ENCODE measurements around the gene SREK1IP1.

Gene SREK1IP1

DNA sequence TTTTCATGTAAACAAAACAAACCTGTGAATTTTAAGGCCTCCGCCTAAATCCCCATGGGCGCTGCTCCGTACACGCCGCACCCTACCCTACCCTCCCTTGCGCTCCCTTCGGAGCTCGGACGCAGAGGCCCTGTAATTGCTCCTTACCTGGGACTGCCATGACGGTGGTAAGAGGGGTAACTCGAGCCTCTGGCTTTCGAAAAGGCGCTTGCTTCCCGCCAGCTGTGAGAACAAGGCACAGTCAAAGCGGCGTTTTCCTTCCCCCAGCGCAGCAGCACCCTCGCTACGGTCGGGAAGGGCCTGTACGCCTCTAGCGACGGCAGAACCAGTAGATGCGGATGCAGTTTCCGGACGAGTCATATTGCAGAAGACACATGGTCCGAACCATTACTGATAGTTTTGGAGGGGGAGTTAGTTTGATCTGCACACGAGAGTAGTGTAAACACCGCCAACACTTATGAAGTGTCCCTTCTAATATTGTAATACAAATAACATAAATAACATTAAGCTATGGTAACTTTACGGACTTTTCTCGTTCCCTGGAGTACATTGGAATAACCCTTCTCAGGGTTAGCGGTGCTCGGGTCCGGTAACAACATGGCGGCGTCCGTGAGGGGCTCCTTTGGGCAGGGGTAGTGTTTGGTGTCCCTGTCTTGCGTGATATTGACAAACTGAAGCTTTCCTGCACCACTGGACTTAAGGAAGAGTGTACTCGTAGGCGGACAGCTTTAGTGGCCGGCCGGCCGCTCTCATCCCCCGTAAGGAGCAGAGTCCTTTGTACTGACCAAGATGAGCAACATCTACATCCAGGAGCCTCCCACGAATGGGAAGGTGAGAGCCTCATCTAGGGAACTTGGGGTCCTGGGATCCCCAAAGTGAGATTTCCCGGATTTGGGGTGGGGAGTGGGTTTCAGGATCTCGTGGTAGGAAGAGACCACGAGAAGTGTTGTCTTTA, at the start of gene SREK1IP1, which contains the start of gene CWC27:
Gene SREK1IP1, minus strand, starts transcription at position 334 of the 955 bp plus-strand sequence. Its CDS starts 174 bp downstream, at position 160.
Gene CWC27, plus strand, starts transcription at position 573 of the 955 bp plus-strand sequence. Its CDS starts 217 bp downstream, at position 790.
- Mint-ChIP-seq H3K36me3 (peaks cover 9 to 15% of the 10 kb centered on the region in 2 donors), H3K27ac (peak within 1 kb of the TSS; percentile 99), H3K4me3 (peak within 1 kb of the TSS; percentile 98), H3K27me3 (no peaks in the 10 kb centered on the region), H3K9me3 (no peaks in the 10 kb centered on the region), H3K4me1 (peaks cover 31 to 62% of the 10 kb centered on the region in 2 donors)
- ATAC-seq (replicated peaks) (peak; percentile 97 to 98), DNase-seq (peak; percentile 81)

DNA sequence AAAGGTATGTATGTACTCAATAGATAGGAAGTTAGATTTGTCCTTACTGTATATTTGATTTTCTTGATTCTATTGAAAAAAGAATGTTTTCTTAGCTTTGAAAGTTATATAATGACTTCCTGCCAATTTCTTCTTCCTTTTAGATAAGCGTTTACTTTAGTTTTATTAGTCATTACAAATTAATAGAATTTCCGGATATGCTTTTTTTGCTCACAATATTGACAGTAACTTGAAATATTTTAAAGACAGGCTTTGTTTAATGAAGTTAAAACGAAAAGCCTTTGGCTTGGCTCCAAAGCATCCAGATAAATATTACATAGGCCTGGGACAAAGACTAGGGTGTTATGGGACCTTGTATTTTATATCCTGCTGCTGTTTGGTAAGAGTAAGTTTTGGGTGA, 49.8 kb upstream of the SREK1IP1 start:
- DNase-seq (no peak), ATAC-seq (replicated peaks) (no peak)
- peaks cover 9 to 23% of the 10 kb centered on the region in 2 donors for H3K4me1 Mint-ChIP-seq
- no peaks in the 10 kb centered on the region for H3K9me3 Mint-ChIP-seq
- H3K4me3 Mint-ChIP-seq: no peak overlapping the region
- H3K36me3 Mint-ChIP-seq: peaks cover 18 to 28% of the 10 kb centered on the region in 2 donors
- H3K27ac Mint-ChIP-seq: no peak overlapping the region
- no peaks in the 10 kb centered on the region for H3K27me3 Mint-ChIP-seq

DNA sequence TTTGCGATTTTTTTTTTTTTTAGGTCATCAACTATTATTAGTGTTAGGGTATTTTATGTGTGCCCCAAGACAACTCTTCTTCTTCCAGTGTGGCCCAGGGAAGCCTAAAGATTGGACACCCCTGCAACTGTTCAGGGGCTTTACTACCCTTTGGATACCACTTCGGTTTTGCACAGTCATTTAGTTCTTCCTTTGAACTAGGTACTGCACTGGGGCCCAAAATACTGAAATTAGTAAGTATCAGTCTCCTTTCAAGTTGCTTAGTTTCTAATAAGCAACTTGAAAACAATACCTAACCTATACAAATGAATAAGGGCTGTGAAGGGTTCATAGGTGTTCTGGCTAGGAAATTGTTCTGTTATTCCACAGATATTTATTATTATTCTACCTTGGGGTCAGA, 45.6 kb upstream of the SREK1IP1 start:
- DNase-seq (peak; percentile 1), ATAC-seq (replicated peaks) (peak; percentile 71 to 97)

DNA sequence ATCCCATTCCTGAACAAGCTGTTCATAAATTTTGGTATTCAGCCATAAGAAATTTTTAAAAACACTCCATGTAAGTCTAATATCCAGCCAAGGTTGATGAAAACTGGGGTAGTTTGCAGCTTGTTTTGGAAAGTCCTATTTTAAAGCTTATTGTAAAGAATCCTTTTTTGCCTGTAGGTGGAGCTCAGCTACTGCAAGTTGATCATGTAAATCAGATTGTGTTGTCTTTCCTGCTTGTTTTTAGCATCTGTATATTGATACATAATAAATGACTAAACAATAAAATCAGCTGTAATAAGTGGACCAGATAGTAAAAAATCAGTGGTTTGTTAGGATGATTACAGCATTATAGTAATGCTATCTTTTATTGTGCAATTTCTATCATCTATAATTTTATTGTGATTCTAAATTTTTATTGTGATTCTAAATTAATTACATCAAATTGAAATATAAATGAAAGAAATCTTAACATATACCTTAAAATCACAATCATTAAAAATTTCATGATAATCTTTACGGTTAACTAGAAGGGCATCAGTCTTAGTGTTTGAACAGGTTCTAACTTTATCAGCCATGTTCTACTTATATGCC, 42.7 kb upstream of the SREK1IP1 start:
- H3K4me3 Mint-ChIP-seq: no peak overlapping the region
- H3K27ac Mint-ChIP-seq: no peak overlapping the region
- peaks cover 13 to 24% of the 10 kb centered on the region in 2 donors for H3K36me3 Mint-ChIP-seq
- no peaks in the 10 kb centered on the region for H3K9me3 Mint-ChIP-seq
- no peak for DNase-seq
- ATAC-seq (replicated peaks): peak; percentile 42 to 55
- peaks cover 0 to 5% of the 10 kb centered on the region in 2 donors for H3K4me1 Mint-ChIP-seq
- H3K27me3 Mint-ChIP-seq: no peaks in the 10 kb centered on the region

More for the DNA sequence above, 45.6 kb upstream of the SREK1IP1 start:
- Mint-ChIP-seq H3K36me3 (peaks cover 11 to 21% of the 10 kb centered on the region in 2 donors), H3K27ac (peak overlapping the region; percentile 70), H3K9me3 (no peaks in the 10 kb centered on the region), H3K27me3 (no peaks in the 10 kb centered on the region), H3K4me3 (no peak overlapping the region), H3K4me1 (peaks cover 0 to 5% of the 10 kb centered on the region in 2 donors)

DNA sequence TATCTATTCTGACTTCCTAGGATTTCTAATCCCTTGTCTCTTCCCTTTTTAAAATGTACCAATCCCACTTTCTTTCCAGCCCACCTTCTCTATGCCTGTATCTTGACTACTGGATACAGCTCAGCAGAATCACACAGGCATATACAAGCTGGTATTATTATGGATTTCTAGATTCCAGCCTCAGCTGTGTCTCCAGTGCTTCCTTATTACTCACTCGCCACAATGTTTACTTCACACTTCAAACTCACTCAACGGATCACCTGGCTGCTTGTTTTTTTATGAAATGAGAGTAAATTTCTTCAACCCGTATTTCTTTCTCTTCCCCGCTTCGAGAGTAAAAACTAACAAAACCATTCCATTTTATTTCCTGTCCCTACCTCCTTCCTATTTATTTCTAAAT, 39.0 kb upstream of the SREK1IP1 start:
- no peak overlapping the region for H3K27ac Mint-ChIP-seq
- no peaks in the 10 kb centered on the region for H3K4me1 Mint-ChIP-seq
- no peaks in the 10 kb centered on the region for H3K27me3 Mint-ChIP-seq

DNA sequence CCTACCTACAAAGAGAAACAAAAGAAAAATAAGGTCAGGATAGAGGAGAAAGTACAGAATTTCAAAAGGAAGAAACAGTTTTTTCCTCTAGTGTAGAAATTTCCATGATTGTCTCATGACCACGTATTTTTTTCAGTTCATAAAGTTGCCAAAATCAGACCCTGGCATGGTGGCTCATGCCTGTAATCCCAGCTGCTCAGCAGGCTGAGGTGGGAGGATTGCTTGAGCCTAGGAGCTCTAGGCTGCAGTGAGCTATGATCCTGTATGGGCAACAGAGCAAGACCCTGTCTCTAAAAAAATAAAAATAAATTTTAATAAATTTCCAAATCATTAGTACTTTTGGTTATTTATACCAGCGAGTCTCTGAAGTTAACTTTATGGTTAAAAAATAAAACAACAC, 38.0 kb upstream of the SREK1IP1 start:
- H3K27me3 Mint-ChIP-seq: no peaks in the 10 kb centered on the region
- no peak for ATAC-seq (replicated peaks)

More for the DNA sequence above, 39.0 kb upstream of the SREK1IP1 start:
- no peak for ATAC-seq (replicated peaks)
- H3K36me3 Mint-ChIP-seq: peaks cover 10 to 20% of the 10 kb centered on the region in 2 donors
- DNase-seq: no peak
- H3K9me3 Mint-ChIP-seq: no peaks in the 10 kb centered on the region
- H3K4me3 Mint-ChIP-seq: no peak overlapping the region

DNA sequence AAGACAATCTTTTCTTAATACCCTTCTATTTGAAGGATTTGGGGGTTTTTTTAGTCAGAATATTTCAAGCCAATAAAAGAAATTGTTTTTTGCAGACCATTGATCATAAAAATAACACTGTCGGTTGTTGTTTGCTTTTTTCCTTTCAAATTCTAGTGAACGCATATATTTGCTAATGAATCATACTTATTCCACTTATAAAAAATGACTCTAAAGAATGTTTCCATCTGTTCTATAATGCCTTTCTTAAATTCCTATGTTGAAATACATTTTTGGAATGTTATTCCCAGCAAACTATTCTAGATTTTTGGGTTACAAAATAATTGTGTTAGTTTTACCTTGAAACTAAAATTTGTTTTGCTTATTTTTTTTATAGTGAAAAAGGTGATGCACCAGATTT, 32.4 kb upstream of the SREK1IP1 start:
- Mint-ChIP-seq H3K4me3 (no peak overlapping the region), H3K27ac (no peak overlapping the region), H3K9me3 (no peaks in the 10 kb centered on the region), H3K27me3 (no peaks in the 10 kb centered on the region), H3K4me1 (peaks cover 0 to 1% of the 10 kb centered on the region in 2 donors), H3K36me3 (peaks cover 7% of the 10 kb centered on the region in 2 donors)
- no peak for DNase-seq
- ATAC-seq (replicated peaks): no peak

More for the DNA sequence above, 38.0 kb upstream of the SREK1IP1 start:
- no peaks in the 10 kb centered on the region for H3K9me3 Mint-ChIP-seq
- no peaks in the 10 kb centered on the region for H3K4me1 Mint-ChIP-seq
- no peak overlapping the region for H3K4me3 Mint-ChIP-seq
- DNase-seq: no peak
- H3K36me3 Mint-ChIP-seq: peaks cover 10 to 20% of the 10 kb centered on the region in 2 donors
- no peak overlapping the region for H3K27ac Mint-ChIP-seq

DNA sequence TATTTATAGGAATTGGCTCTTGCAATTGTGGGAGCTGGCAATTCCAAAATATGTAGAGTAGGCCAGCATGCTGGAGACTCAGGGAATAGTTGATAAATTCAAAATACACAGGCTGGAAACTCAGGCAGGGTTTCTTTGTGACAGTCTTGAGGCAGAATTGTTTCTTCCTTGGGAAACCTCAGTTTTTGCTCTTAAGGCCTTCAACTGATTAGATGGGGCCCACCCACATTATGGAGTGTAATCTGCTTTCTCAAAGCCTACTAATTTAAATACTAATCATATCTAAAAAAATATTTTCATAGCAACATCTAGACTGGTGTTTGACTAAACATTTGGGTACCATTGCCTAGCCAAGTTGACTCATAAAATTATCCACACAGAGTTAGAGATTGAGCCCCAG, 27.8 kb upstream of the SREK1IP1 start:
- peaks cover 21 to 25% of the 10 kb centered on the region in 2 donors for H3K36me3 Mint-ChIP-seq
- H3K9me3 Mint-ChIP-seq: no peaks in the 10 kb centered on the region
- DNase-seq (no peak), ATAC-seq (replicated peaks) (no peak)
- H3K4me1 Mint-ChIP-seq: peaks cover 0 to 1% of the 10 kb centered on the region in 2 donors
- no peak overlapping the region for H3K27ac Mint-ChIP-seq
- H3K4me3 Mint-ChIP-seq: no peak overlapping the region
- no peaks in the 10 kb centered on the region for H3K27me3 Mint-ChIP-seq

DNA sequence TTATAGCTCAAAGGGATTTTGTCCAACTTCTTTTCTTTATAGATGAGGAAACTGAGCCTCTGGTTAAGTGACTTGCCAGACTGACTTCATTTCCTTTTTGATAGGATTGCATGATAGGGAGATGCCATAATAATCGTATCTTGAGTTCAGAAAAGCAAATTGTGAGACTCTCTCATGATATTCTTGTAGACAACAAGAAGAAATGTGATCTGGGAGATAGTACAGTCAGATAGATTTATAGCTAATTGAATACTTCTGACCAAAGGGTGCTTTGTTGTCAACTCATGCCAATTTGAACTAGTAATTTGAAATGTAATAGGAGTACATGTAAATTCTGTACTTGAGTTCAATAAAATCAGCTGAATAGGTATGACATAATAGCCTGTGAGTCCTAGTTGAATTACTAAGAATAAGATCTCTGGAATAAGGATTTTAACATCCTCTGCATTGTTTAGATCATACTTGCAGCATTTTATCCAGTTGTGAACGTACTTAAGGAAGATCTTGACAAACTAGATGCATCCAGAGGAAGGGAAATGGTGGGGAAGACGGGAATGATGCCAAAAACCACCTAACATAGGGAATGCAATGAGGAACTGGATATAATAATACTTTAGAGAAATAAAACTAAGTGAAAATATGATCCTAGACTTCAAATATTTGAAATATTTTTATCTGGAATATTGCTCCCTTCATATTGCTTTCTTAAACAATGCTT, 25.7 kb upstream of the SREK1IP1 start:
- H3K4me1 Mint-ChIP-seq: peaks cover 0 to 1% of the 10 kb centered on the region in 2 donors
- peaks cover 24 to 34% of the 10 kb centered on the region in 2 donors for H3K36me3 Mint-ChIP-seq
- no peaks in the 10 kb centered on the region for H3K27me3 Mint-ChIP-seq
- ATAC-seq (replicated peaks) (no peak), DNase-seq (no peak)
- H3K4me3 Mint-ChIP-seq: no peak overlapping the region
- H3K27ac Mint-ChIP-seq: no peak overlapping the region
- H3K9me3 Mint-ChIP-seq: no peaks in the 10 kb centered on the region

DNA sequence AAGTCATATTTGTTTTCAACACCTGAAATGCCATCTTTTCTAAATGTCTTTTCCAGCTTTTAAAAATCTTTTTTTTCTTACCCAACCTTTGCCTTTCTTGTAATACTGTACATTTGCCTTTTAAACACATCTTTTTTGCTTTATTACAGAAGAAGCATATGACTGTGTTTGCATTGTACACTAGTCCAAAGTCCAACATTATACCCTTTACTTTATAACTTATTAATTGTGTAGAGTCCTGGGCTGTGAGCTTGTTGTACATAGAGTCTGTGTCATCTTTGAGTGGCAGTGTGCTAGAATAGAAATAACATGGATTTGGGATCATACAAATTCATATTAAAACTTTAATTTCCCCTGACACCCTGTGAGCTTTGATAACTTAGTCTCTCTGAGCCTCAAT, 24.0 kb upstream of the SREK1IP1 start:
- H3K9me3 Mint-ChIP-seq: no peaks in the 10 kb centered on the region
- H3K27ac Mint-ChIP-seq: no peak overlapping the region
- H3K4me1 Mint-ChIP-seq: peaks cover 0 to 1% of the 10 kb centered on the region in 2 donors
- no peaks in the 10 kb centered on the region for H3K27me3 Mint-ChIP-seq
- DNase-seq: no peak
- H3K36me3 Mint-ChIP-seq: peaks cover 19 to 30% of the 10 kb centered on the region in 2 donors
- H3K4me3 Mint-ChIP-seq: no peak overlapping the region
- ATAC-seq (replicated peaks): no peak

DNA sequence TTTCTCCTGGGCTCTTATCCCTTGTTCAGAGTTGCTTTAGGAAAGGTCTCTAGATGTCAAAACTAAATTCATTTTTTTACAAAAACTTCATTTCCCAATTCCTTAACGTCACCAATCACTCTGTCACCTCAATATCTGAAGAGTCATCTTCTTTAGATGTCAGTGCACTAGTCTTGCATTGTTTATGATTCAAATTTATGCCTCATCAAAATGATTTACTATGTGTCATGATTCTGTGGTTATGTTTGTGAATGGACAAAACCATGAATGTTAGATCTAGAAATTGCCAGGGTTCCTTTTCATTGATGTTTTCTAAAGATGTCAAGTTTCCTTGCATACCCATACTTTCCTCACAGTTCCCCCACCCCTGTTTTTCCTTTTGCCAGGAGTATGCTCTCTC, 21.7 kb upstream of the SREK1IP1 start:
- ATAC-seq (replicated peaks) (no peak), DNase-seq (no peak)
- H3K4me3 Mint-ChIP-seq: no peak overlapping the region
- H3K9me3 Mint-ChIP-seq: no peaks in the 10 kb centered on the region
- H3K36me3 Mint-ChIP-seq: peaks cover 17 to 29% of the 10 kb centered on the region in 2 donors
- H3K4me1 Mint-ChIP-seq: no peaks in the 10 kb centered on the region
- no peak overlapping the region for H3K27ac Mint-ChIP-seq
- H3K27me3 Mint-ChIP-seq: no peaks in the 10 kb centered on the region

DNA sequence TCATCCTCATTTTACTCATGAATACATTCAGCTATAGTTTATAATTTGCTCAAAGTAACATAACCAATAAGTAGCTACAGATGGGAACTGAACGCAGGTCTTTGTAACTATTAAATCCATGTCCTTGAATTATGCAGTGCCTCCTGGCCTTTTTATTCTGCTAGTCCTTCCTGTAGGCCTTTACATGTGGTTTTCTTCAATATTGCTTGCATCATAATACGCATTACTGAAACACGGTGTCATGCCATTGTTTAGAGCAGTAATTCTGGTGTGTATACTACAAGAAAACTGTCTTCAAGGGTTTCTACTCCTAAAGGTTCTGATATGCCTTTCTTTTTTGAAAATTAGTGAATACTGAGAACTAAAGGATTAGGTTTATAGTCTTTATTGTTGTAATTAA, 21.0 kb upstream of the SREK1IP1 start:
- DNase-seq: no peak

DNA sequence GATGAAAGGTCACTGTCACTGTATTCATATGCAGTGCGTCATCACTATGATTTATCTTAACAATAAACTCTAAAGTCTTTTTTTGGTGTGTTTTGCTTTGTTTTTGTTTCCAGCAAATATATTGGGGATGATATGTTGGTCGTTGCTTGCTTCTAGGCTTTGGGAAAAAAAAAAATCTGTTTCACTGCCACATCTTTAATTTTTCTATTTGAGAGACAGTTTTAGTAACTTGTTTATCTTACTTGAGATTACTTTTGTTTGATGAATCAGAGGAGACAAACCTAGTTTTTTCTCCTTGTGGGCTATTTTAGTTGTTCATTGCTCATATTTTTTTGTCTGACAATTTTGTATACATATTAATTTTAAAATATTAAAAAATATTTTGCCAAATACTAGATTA, 19.7 kb upstream of the SREK1IP1 start:
- DNase-seq: no peak
- ATAC-seq (replicated peaks): no peak
- H3K27ac Mint-ChIP-seq: no peak overlapping the region
- no peaks in the 10 kb centered on the region for H3K9me3 Mint-ChIP-seq
- H3K36me3 Mint-ChIP-seq: peaks cover 11 to 26% of the 10 kb centered on the region in 2 donors
- H3K4me3 Mint-ChIP-seq: no peak overlapping the region
- no peaks in the 10 kb centered on the region for H3K27me3 Mint-ChIP-seq
- H3K4me1 Mint-ChIP-seq: no peaks in the 10 kb centered on the region

More for the DNA sequence above, 21.0 kb upstream of the SREK1IP1 start:
- Mint-ChIP-seq H3K4me1 (no peaks in the 10 kb centered on the region), H3K4me3 (no peak overlapping the region), H3K27me3 (no peaks in the 10 kb centered on the region), H3K27ac (no peak overlapping the region), H3K9me3 (no peaks in the 10 kb centered on the region), H3K36me3 (peaks cover 17 to 31% of the 10 kb centered on the region in 2 donors)
- no peak for ATAC-seq (replicated peaks)

DNA sequence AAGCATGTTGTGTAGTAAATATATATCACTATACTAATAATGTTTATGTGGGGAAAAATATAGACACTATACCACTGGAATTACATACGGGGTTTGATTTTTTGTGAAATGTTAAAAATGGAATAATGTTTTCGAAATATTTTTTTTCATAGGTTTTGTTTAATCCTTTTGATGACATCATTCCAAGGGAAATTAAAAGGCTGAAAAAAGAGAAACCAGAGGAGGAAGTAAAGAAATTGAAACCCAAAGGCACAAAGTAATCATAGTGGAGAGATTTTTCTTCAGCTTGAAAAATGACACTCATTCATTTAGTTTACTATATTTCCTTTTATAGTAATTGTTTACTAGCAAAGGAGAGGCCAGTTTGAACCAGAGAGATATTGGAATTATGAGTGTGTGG, 17.9 kb upstream of the SREK1IP1 start:
- no peak overlapping the region for H3K27ac Mint-ChIP-seq
- peaks cover 7 to 21% of the 10 kb centered on the region in 2 donors for H3K36me3 Mint-ChIP-seq
- H3K9me3 Mint-ChIP-seq: no peaks in the 10 kb centered on the region
- no peaks in the 10 kb centered on the region for H3K27me3 Mint-ChIP-seq
- H3K4me3 Mint-ChIP-seq: no peak overlapping the region
- ATAC-seq (replicated peaks) (no peak), DNase-seq (no peak)
- H3K4me1 Mint-ChIP-seq: no peaks in the 10 kb centered on the region
